Tibial nerve (tissue), 3 donors: ENCODE measurements around the gene SLC16A8.

ENCODE experiments used
- CTCF ChIP-seq, 5 experiments: fragments of 200-600 bp in 3 of 5; fragments of 450-650 bp in 2 of 5; sonication (generic) in 3 of 5; IDR thresholded peaks; one replicate each; pipeline ENCODE4 v1.5.1; 2016 to 2019; ENCODE audit warnings: antibody characterized with exemption in 5 of 5, mild to moderate bottlenecking in 3 of 5, moderate library complexity in 2 of 5
- POLR2A ChIP-seq, 2 donors: fragments of 450-650 bp; IDR thresholded peaks; one replicate each; pipeline ENCODE4 v1.6.1; 2017; ENCODE audit warnings: antibody characterized with exemption in 2 of 2, mild to moderate bottlenecking in 2 of 2, moderate library complexity in 2 of 2

- no peak for TF ChIP-seq CTCF (IDR thresholded peaks at IDR 0.05)
- no peak for TF ChIP-seq POLR2A (IDR thresholded peaks at IDR 0.05)
These were observed 10.5 kb downstream of the SLC16A8 start for GRCh38 chr22:38073150-38074130.
